ENCODE results near the gene CST8.

The CST8 gene

GRCh38 chr20:23475395-23475794 lies 15.5 kb upstream of the CST8 start:
- Histone ChIP-seq H3K79me2 (no peaks in the 10 kb centered on the region), H2AFZ (no peak overlapping the region), H3K9me3 (ENCODE audit: control insufficient read depth, low read length) (no peaks in the 10 kb centered on the region), H3K4me1 (no peaks in the 10 kb centered on the region), H3K36me3 (ENCODE audit: control insufficient read depth, insufficient read depth, low read length) (no peaks in the 10 kb centered on the region), H3K27me3 (ENCODE audit: control insufficient read depth, insufficient read depth, low read length) (no peaks in the 10 kb centered on the region), H3K27ac (no peak overlapping the region), H3K9ac (no peak overlapping the region), H3K4me3 (ENCODE audit: low read depth, low read length) (no peak overlapping the region), H3K4me2 (ENCODE audit: low read length) (no peak overlapping the region)
- TF ChIP-seq, protein P1, sequence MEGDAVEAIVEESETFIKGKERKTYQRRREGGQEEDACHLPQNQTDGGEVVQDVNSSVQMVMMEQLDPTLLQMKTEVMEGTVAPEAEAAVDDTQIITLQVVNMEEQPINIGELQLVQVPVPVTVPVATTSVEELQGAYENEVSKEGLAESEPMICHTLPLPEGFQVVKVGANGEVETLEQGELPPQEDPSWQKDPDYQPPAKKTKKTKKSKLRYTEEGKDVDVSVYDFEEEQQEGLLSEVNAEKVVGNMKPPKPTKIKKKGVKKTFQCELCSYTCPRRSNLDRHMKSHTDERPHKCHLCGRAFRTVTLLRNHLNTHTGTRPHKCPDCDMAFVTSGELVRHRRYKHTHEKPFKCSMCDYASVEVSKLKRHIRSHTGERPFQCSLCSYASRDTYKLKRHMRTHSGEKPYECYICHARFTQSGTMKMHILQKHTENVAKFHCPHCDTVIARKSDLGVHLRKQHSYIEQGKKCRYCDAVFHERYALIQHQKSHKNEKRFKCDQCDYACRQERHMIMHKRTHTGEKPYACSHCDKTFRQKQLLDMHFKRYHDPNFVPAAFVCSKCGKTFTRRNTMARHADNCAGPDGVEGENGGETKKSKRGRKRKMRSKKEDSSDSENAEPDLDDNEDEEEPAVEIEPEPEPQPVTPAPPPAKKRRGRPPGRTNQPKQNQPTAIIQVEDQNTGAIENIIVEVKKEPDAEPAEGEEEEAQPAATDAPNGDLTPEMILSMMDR (IDR thresholded peaks at IDR 0.05), result no peak

DNA sequence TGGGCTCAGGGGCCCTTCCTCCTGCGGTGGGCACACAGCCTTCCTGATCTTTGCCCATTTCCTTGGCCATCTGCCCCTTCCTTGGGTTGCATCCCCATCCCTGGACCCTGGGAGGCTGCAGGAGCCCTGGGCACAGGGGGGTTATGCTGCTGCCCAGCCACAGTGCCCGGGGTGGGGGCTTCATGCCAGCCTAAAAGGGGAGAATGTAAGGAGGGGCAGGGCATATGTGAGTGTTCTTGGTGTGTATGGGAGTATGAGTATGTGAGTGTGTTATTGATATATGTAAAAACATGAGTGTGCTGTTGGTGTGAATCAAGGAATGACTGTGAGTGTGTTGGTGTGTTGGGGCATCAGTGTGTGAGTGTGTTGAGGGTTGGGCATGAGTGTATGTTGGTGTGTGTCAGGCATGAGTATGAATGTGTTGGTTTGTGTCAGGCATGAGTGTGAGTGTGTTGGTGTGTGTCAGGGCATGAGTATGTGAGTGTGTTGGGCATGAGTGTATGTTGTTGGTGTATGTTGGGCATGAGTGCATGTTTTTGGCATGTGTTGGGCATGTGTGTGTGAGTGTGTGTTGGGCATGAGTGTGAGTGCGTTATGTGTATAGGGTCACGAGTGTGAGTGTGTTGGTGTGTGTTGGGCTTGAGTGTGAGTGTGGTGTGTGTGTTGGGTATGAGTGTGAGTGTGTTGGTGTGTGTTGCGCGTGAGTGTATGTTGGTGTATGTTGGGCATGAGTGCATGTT lies 14.7 kb upstream of the CST8 start:
- H3K9me3 ChIP-seq (ENCODE audit: control insufficient read depth, low read length), result no peaks in the 10 kb centered on the region
- no peak overlapping the region for H3K4me2 ChIP-seq (ENCODE audit: low read length)

GRCh38 chr20:23477223-23477622 lies 13.7 kb upstream of the CST8 start:
- H3K27ac ChIP-seq, result no peak overlapping the region
- H3K79me2 ChIP-seq, result no peaks in the 10 kb centered on the region
- H3K27me3 ChIP-seq (ENCODE audit: control insufficient read depth, insufficient read depth, low read length), result no peaks in the 10 kb centered on the region
- H3K4me2 ChIP-seq (ENCODE audit: low read length), result no peak overlapping the region
- no peaks in the 10 kb centered on the region for H3K36me3 ChIP-seq (ENCODE audit: control insufficient read depth, insufficient read depth, low read length)
- no peak overlapping the region for H3K9ac ChIP-seq
- no peaks in the 10 kb centered on the region for H3K4me1 ChIP-seq
- no peaks in the 10 kb centered on the region for H3K9me3 ChIP-seq (ENCODE audit: control insufficient read depth, low read length)
- no peak overlapping the region for H3K4me3 ChIP-seq (ENCODE audit: low read depth, low read length)
- no peak overlapping the region for H2AFZ ChIP-seq
- TF ChIP-seq, protein P1 (IDR thresholded peaks at IDR 0.05), result no peak

More for the DNA sequence above, 14.7 kb upstream of the CST8 start:
- no peaks in the 10 kb centered on the region for H3K4me1 ChIP-seq
- H3K9ac ChIP-seq, result no peak overlapping the region
- no peak overlapping the region for H2AFZ ChIP-seq
- H3K4me3 ChIP-seq (ENCODE audit: low read depth, low read length), result no peak overlapping the region
- no peaks in the 10 kb centered on the region for H3K36me3 ChIP-seq (ENCODE audit: control insufficient read depth, insufficient read depth, low read length)
- no peaks in the 10 kb centered on the region for H3K27me3 ChIP-seq (ENCODE audit: control insufficient read depth, insufficient read depth, low read length)
- no peak overlapping the region for H3K27ac ChIP-seq
- no peaks in the 10 kb centered on the region for H3K79me2 ChIP-seq
- TF ChIP-seq, protein P1 (IDR thresholded peaks at IDR 0.05), result no peak

GRCh38 chr20:23479043-23479442 lies 11.9 kb upstream of the CST8 start:
- no peaks in the 10 kb centered on the region for H3K79me2 ChIP-seq
- TF ChIP-seq, protein P1 (IDR thresholded peaks at IDR 0.05), result no peak
- H3K27ac ChIP-seq, result no peak overlapping the region

GRCh38 chr20:23482138-23482537 lies 8.8 kb upstream of the CST8 start:
- H3K9ac ChIP-seq, result no peak overlapping the region
- no peak overlapping the region for H3K4me2 ChIP-seq (ENCODE audit: low read length)
- no peak overlapping the region for H3K4me3 ChIP-seq (ENCODE audit: low read depth, low read length)
- H3K36me3 ChIP-seq (ENCODE audit: control insufficient read depth, insufficient read depth, low read length), result no peaks in the 10 kb centered on the region
- no peak overlapping the region for H3K27ac ChIP-seq
- TF ChIP-seq, protein P1 (IDR thresholded peaks at IDR 0.05), result no peak
- no peaks in the 10 kb centered on the region for H3K27me3 ChIP-seq (ENCODE audit: control insufficient read depth, insufficient read depth, low read length)
- H3K4me1 ChIP-seq, result no peaks in the 10 kb centered on the region
- no peak overlapping the region for H2AFZ ChIP-seq
- no peaks in the 10 kb centered on the region for H3K79me2 ChIP-seq
- H3K9me3 ChIP-seq (ENCODE audit: control insufficient read depth, low read length), result no peaks in the 10 kb centered on the region

More at GRCh38 chr20:23479043-23479442, 11.9 kb upstream of the CST8 start:
- no peaks in the 10 kb centered on the region for H3K9me3 ChIP-seq (ENCODE audit: control insufficient read depth, low read length)
- no peaks in the 10 kb centered on the region for H3K27me3 ChIP-seq (ENCODE audit: control insufficient read depth, insufficient read depth, low read length)
- H2AFZ ChIP-seq, result no peak overlapping the region
- H3K36me3 ChIP-seq (ENCODE audit: control insufficient read depth, insufficient read depth, low read length), result no peaks in the 10 kb centered on the region
- no peaks in the 10 kb centered on the region for H3K4me1 ChIP-seq
- no peak overlapping the region for H3K9ac ChIP-seq
- H3K4me2 ChIP-seq (ENCODE audit: low read length), result no peak overlapping the region
- H3K4me3 ChIP-seq (ENCODE audit: low read depth, low read length), result no peak overlapping the region

Measured in parathyroid adenoma (tissue), 2 donors.